Type B pancreatic cell (in vitro differentiated cells): ENCODE measurements around the gene RPL27A. TPM values are rescaled to one million over a fixed set of nuclear protein-coding genes. Genes with fewer than 3 reads are reported as not detected.
"Not testable (repeated sequence)": the region's sequence is repeated elsewhere in the genome, so short reads cannot be mapped to it uniquely, and the experiment has no call there.

Source experiments
- DNase-seq: peaks from one replicate; pipeline ENCODE4 v3.0.0; 2021; ENCODE audit warnings: mixed read lengths; ENCODE audit not compliant: unreplicated experiment; ENCODE audit errors: extremely low spot score
- H3K27ac Mint-ChIP-seq: 2 replicates; pipeline ENCODE4 v1.8.0; 2021; ENCODE audit warnings: mild to moderate bottlenecking, mixed read lengths
- H3K27me3 Mint-ChIP-seq: 2 replicates; pipeline ENCODE4 v1.8.0; 2021; ENCODE audit warnings: mixed read lengths
- H3K36me3 Mint-ChIP-seq: 2 replicates; pipeline ENCODE4 v1.8.0; 2021; ENCODE audit warnings: mixed read lengths
- H3K4me1 Mint-ChIP-seq: one replicate; pipeline ENCODE4 v1.8.0; 2021; ENCODE audit warnings: mixed read lengths; ENCODE audit not compliant: unreplicated experiment
- H3K4me3 Mint-ChIP-seq: 2 replicates; pipeline ENCODE4 v1.8.0; 2021; ENCODE audit warnings: mild to moderate bottlenecking, mixed read lengths
- H3K9me3 Mint-ChIP-seq: 2 replicates; pipeline ENCODE4 v1.8.0; 2021; ENCODE audit warnings: mixed read lengths
- CTCF ChIP-seq: fragments of 200-600 bp; sonication (generic); conservative IDR thresholded peaks from 2 replicates; pipeline ENCODE4 v1.5.0; 2021; ENCODE audit warnings: antibody characterized with exemption, mild to moderate bottlenecking
- total RNA-seq: library from RNA; stranded (reverse); gene quantifications from 2 replicates; pipeline ENCODE4 v1.2.1, GENCODE V29; 2021; ENCODE audit warnings: low replicate concordance

RPL27A gene
- total RNA-seq, 1 donor from 2014 or later, result 877 TPM

DNA sequence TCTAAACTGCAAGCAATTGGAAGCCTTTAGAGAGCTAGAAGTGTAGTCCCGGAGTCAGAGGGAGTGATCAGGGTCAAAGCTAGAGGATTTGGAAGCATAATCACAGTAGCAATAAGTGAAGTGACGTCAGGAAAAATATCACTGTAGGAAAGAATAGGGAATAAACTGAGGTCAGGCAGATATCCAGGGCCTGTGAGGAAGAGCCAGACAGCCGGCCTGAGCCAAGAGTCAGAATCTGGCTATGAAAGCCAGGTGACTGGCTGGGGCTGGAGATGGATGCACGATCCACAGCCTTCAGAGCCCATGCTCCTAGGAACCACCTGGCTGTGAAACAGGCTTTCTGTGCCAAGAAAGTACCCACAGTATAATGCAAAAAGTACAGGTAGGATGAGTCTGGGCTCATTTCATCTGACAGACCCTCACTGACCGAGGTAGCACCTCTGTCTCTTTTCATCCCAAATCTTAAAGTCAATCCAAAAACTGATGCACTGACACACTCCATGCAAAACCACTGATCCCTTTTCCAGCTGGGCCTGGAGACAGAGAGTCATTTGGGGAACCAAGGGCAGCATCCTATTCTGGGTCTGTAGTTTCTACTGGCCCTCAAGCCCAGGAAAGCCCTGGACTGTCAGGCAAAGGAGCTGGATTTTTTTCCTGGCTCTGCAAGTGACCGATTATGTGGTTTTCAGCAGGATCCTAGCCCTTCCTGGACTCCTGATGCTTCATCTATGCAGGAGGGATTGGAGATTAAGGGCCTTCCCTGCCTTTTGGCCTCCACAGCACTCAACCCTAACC is 21.4 kb upstream of the RPL27A start:
- Mint-ChIP-seq H3K9me3 (no peaks in the 10 kb centered on the region), H3K4me3 (no peak overlapping the region), H3K4me1 (no peaks in the 10 kb centered on the region), H3K36me3 (no peaks in the 10 kb centered on the region), H3K27ac (no peak overlapping the region), H3K27me3 (no peaks in the 10 kb centered on the region)
- no peak for DNase-seq
- TF ChIP-seq CTCF, result no peak

GRCh38 chr11:8665222-8665621 is 17.4 kb upstream of the RPL27A start:
- H3K9me3 Mint-ChIP-seq, result no peaks in the 10 kb centered on the region
- no peak overlapping the region for H3K4me3 Mint-ChIP-seq
- no peak for DNase-seq
- H3K27ac Mint-ChIP-seq, result no peak overlapping the region
- no peaks in the 10 kb centered on the region for H3K27me3 Mint-ChIP-seq
- no peaks in the 10 kb centered on the region for H3K4me1 Mint-ChIP-seq
- TF ChIP-seq CTCF, result no peak
- H3K36me3 Mint-ChIP-seq, result peaks cover 10% of the 10 kb centered on the region

DNA sequence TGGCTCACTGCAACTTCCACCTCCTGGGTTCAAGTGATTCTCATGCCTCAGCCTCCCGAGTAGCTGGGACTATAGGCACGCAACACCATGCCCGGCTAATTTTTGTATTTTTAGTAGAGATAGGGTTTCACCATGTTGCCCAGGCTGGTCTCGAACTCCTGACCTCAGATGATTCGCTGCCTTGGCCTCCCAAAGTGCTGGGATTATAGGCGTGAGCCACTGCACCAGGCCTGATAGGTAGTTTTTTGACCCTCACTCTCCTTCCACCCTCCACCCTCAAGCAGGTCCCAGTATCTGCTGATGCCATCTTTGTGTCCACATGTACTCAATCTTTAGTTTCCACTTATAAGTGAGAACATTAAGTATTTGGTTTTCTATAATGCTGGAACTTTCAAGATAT is 12.5 kb upstream of the RPL27A start:
- not testable (repeated sequence) for H3K27me3 Mint-ChIP-seq, DNase-seq, H3K4me3 Mint-ChIP-seq, H3K27ac Mint-ChIP-seq, H3K9me3 Mint-ChIP-seq
- H3K36me3 Mint-ChIP-seq, result peaks cover 10% of the 10 kb centered on the region
- peaks cover 17% of the 10 kb centered on the region for H3K4me1 Mint-ChIP-seq

- H3K36me3 Mint-ChIP-seq, result peaks cover 10% of the 10 kb centered on the region
- H3K27me3 Mint-ChIP-seq, result no peaks in the 10 kb centered on the region
- DNase-seq, result no peak
- H3K4me3 Mint-ChIP-seq, result peak overlapping the region; percentile 58
- peaks cover 17% of the 10 kb centered on the region for H3K4me1 Mint-ChIP-seq
- no peaks in the 10 kb centered on the region for H3K9me3 Mint-ChIP-seq
- no peak for TF ChIP-seq CTCF
- H3K27ac Mint-ChIP-seq, result peak overlapping the region; percentile 62
These were observed 11.4 kb upstream of the RPL27A start for GRCh38 chr11:8671193-8671612.

DNA sequence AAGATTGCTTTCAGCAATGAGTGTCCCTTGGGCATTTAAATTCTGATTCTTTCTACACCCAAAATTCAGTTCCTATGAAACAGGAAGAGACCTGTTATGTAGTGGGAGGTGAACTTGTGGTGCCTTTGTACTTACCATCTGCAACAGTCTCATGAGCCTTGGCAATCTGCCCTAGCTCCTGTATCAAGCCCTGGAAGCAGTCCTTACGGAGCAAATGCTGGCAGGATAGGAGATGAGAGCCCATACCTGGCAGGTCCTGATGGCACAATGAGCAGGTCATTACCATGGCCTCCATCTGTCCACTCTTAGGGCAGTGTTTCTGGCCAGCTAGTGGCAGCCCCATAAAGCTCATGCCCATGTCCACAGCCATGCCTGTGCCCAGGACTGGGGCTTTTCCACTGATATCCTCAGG is 10.9 kb upstream of the RPL27A start:
- no peak for DNase-seq
- Mint-ChIP-seq H3K4me1 (peaks cover 17% of the 10 kb centered on the region), H3K27ac (peak overlapping the region; percentile 62), H3K27me3 (no peaks in the 10 kb centered on the region), H3K9me3 (no peaks in the 10 kb centered on the region), H3K4me3 (peak overlapping the region; percentile 58), H3K36me3 (peaks cover 6% of the 10 kb centered on the region)
- no peak for TF ChIP-seq CTCF

- no peak for DNase-seq
- Mint-ChIP-seq H3K4me1 (peaks cover 17% of the 10 kb centered on the region), H3K36me3 (peaks cover 3% of the 10 kb centered on the region), H3K27ac (peak overlapping the region; percentile 62), H3K27me3 (no peaks in the 10 kb centered on the region), H3K9me3 (no peaks in the 10 kb centered on the region), H3K4me3 (no peak overlapping the region)
- TF ChIP-seq CTCF, result no peak
These were observed 10.2 kb upstream of the RPL27A start for GRCh38 chr11:8672346-8672745.
